Keratinocyte (primary cell): ENCODE results near the gene MEGF10. TPM values are rescaled to one million over a fixed set of nuclear protein-coding genes. Genes with fewer than 3 reads are reported as not detected.

Experiments
- DNase-seq: peaks from one replicate; pipeline ENCODE4 v3.0.0-alpha.2; 2011; ENCODE audit warnings: low read depth, missing footprints, low spot score
- FAIRE-seq: peaks from 2 replicates; lab custom pipeline; 2011; peaks lifted over from hg19 to GRCh38; lab: Jason Lieb, UNC
- H2AFZ ChIP-seq: 2 replicates; pipeline ENCODE4 v1.6.0; 2012; ENCODE audit warnings: low read length, control low read depth, inconsistent platforms; ENCODE audit not compliant: control insufficient read depth
- H3K27ac ChIP-seq: 2 replicates; pipeline ENCODE4 v1.5.1; 2011; ENCODE audit warnings: low read length; ENCODE audit not compliant: control insufficient read depth, insufficient read depth
- H3K27me3 ChIP-seq: 3 replicates; pipeline ENCODE4 v1.6.0; 2011; ENCODE audit warnings: low read length; ENCODE audit not compliant: control insufficient read depth, insufficient read depth; ENCODE audit errors: extremely low read depth
- H3K36me3 ChIP-seq, 2 experiments: 2 replicates in 1 of 2; 3 replicates in 1 of 2; pipeline ENCODE4 v1.5.1; 2011; ENCODE audit warnings: low read length in 2 of 2, mild to moderate bottlenecking in 1 of 2; ENCODE audit not compliant: control insufficient read depth in 2 of 2, insufficient read depth in 2 of 2; ENCODE audit errors: extremely low read depth in 1 of 2
- H3K4me1 ChIP-seq: 3 replicates; pipeline ENCODE4 v1.5.1; 2011; ENCODE audit warnings: low read length; ENCODE audit not compliant: control insufficient read depth, insufficient read depth; ENCODE audit errors: extremely low read depth
- H3K4me2 ChIP-seq: 3 replicates; pipeline ENCODE4 v1.6.0; 2011; ENCODE audit warnings: low read depth, low read length; ENCODE audit not compliant: control insufficient read depth, insufficient read depth; ENCODE audit errors: extremely low read depth
- H3K4me3 ChIP-seq, 3 experiments: fragments of 200-600 bp in 1 of 3; sonication (generic) in 1 of 3; 2 replicates in 2 of 3; 3 replicates in 1 of 3; pipeline ENCODE4 v1.5.1; 2011 to 2016; ENCODE audit warnings: low read length in 3 of 3, mild to moderate bottlenecking in 3 of 3, control low read depth in 2 of 3, inconsistent platforms in 1 of 3, low read depth in 1 of 3, mixed read lengths in 1 of 3, mixed run types in 1 of 3, moderate library complexity in 1 of 3; ENCODE audit not compliant: control insufficient read depth in 2 of 3, insufficient read depth in 2 of 3; ENCODE audit errors: extremely low read depth in 1 of 3
- H3K79me2 ChIP-seq: 2 replicates; pipeline ENCODE4 v1.6.0; 2012; ENCODE audit warnings: low read length; ENCODE audit not compliant: control insufficient read depth, insufficient read depth
- H3K9ac ChIP-seq: 3 replicates; pipeline ENCODE4 v1.6.0; 2011; ENCODE audit warnings: low read length; ENCODE audit not compliant: control insufficient read depth, insufficient read depth; ENCODE audit errors: extremely low read depth
- H3K9me1 ChIP-seq: 3 replicates; pipeline ENCODE4 v1.6.0; 2011; ENCODE audit warnings: low read length; ENCODE audit not compliant: control insufficient read depth, insufficient read depth; ENCODE audit errors: extremely low read depth
- H3K9me3 ChIP-seq: 2 replicates; pipeline ENCODE4 v1.5.1; 2012; ENCODE audit warnings: low read depth, low read length; ENCODE audit not compliant: control insufficient read depth
- H4K20me1 ChIP-seq: 3 replicates; pipeline ENCODE4 v1.6.0; 2011; ENCODE audit warnings: low read length; ENCODE audit not compliant: control insufficient read depth, insufficient read depth; ENCODE audit errors: extremely low read depth
- CTCF ChIP-seq, 3 experiments: IDR thresholded peaks in 1 of 3; conservative IDR thresholded peaks in 1 of 3; optimal IDR thresholded peaks in 1 of 3; 2 replicates in 2 of 3; 3 replicates in 1 of 3; pipeline versions ENCODE3 to v1.5.1; 2011; ENCODE audit warnings: low read length in 3 of 3, mild to moderate bottlenecking in 3 of 3, moderate library complexity in 2 of 3, control low read depth in 1 of 3, inconsistent platforms in 1 of 3; ENCODE audit not compliant: insufficient read depth in 2 of 3; ENCODE audit errors: extremely low read depth in 1 of 3
- EZH2 ChIP-seq: IDR thresholded peaks from one replicate; pipeline ENCODE4 v1.6.1; 2012; ENCODE audit warnings: inconsistent platforms, mild to moderate bottlenecking, low read length, moderate library complexity
- dilution Hi-C: fragments of 300-500 bp; cut with MboI; formaldehyde crosslinking; loops from one replicate; pipeline ENCODE4 v1.7.0; 2020; ENCODE audit warnings: low sequenced_read_pairs; ENCODE audit not compliant: extremely low pct_ligation_motif_present
- polyA plus RNA-seq, 5 experiments: library from polyadenylated mRNA; depleted of rRNA in 3 of 5; stranded (reverse) in 3 of 5; stranded (forward) in 1 of 5; unstranded in 1 of 5; fragments of >200 nt; gene quantifications; 1 replicate in 1 of 5; 2 replicates in 3 of 5; 3 replicates in 1 of 5; pipeline versions ENCODE4 v1.2.1 to v1.2.3, GENCODE V29; 2011 to 2012; ENCODE audit warnings: missing spikeins in 2 of 5, low read depth in 1 of 5, low replicate concordance in 1 of 5

Gene MEGF10
- polyA plus RNA-seq, 1 donor (not counting 4 experiments of a cell fraction or from before 2014, with no cell fraction given) = not detected

DNA sequence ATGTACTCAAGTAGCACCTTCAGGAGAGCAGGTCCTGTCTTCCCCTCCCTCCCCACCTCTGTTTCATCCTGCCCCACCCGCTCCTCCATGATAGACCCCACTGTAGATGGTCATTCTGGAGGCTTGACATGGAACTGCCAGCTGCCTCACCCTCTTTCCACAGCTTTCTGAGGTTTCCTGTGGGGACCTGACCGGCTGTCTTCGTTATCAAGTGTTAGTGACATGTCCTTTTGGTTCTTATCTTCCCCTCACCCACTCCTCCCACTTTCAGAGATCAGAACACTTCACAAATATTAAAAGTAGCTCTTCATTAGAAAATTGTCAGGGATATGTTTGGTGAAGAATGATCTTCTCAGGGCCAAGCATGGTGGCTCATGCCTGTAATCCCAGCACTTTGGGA is 52.7 kb downstream of the MEGF10 start:
- Histone ChIP-seq H4K20me1 (no peaks in the 10 kb centered on the region), H3K36me3 (no peaks in the 10 kb centered on the region), H3K4me2 (no peak overlapping the region), H2AFZ (no peak overlapping the region), H3K9me3 (no peaks in the 10 kb centered on the region), H3K27me3 (no peaks in the 10 kb centered on the region), H3K79me2 (no peaks in the 10 kb centered on the region), H3K9me1 (no peaks in the 10 kb centered on the region), H3K27ac (no peak overlapping the region), H3K4me1 (no peaks in the 10 kb centered on the region), H3K9ac (no peak overlapping the region), H3K4me3 (no peak overlapping the region)
- FAIRE-seq (no peak), DNase-seq (no peak)
- dilution Hi-C loops = no loop called here
- TF ChIP-seq CTCF (optimal IDR thresholded peaks at IDR 0.05 in 1 of 3, IDR thresholded peaks at IDR 0.05 in 1 of 3, conservative IDR thresholded peaks at IDR 0.05 in 1 of 3; ENCODE audit: extremely low read depth in 1 of 3, insufficient read depth in 2 of 3, low read length in 3 of 3) (no peak), EZH2 (no peak)

DNA sequence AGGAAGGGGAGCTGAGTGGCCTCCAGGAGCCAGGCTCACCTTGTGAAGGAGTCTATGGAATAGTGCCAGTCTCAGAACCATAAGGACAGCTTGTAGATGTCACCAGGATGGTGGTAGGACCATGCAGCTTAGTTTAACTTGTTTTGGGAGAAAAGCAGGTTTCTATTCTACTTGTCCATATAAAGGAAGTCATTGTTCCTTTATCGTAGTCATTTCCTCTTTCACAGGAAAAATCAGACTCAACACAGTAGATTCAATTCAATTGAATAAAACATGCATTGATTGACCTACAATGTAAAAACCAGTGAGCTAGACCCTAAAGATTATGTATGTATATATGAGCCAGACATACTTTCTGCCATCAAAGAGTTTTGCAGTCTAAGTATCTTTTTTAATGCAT is 53.3 kb downstream of the MEGF10 start:
- Histone ChIP-seq H3K79me2 (no peaks in the 10 kb centered on the region), H2AFZ (no peak overlapping the region), H3K27me3 (no peaks in the 10 kb centered on the region), H3K9ac (no peak overlapping the region), H3K4me3 (no peak overlapping the region), H3K9me1 (no peaks in the 10 kb centered on the region), H4K20me1 (no peaks in the 10 kb centered on the region), H3K27ac (no peak overlapping the region), H3K36me3 (no peaks in the 10 kb centered on the region), H3K4me2 (no peak overlapping the region), H3K9me3 (no peaks in the 10 kb centered on the region), H3K4me1 (no peaks in the 10 kb centered on the region)
- no peak for TF ChIP-seq EZH2
- FAIRE-seq (no peak), DNase-seq (no peak)
- dilution Hi-C loops = no loop called here

DNA sequence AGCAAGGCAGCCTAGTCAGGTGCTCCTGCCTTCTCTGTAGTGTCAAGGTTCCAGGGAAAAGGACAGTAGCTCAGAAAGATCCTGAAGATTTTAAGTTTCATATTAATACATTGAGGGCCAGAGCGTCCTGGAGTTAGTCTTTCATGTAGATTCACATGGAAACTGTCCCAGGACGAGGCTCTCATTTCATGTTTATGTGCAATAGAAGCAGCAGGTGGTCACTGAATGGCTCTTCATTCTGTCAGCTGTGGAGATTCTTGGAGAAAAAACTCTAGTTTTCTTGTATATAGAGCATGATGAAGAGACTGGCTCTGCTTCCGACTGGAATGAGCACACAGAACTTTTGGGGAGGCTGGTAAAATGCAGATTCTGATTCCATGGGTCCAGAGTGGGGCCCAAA is 54.3 kb downstream of the MEGF10 start:
- Histone ChIP-seq H3K4me2 (no peak overlapping the region), H3K4me1 (no peaks in the 10 kb centered on the region), H2AFZ (no peak overlapping the region), H3K36me3 (no peaks in the 10 kb centered on the region), H3K9ac (no peak overlapping the region), H3K9me3 (no peaks in the 10 kb centered on the region), H3K27ac (no peak overlapping the region), H3K79me2 (no peaks in the 10 kb centered on the region), H4K20me1 (no peaks in the 10 kb centered on the region), H3K4me3 (no peak overlapping the region), H3K9me1 (no peaks in the 10 kb centered on the region), H3K27me3 (no peaks in the 10 kb centered on the region)
- no peak for TF ChIP-seq CTCF (optimal IDR thresholded peaks at IDR 0.05 in 1 of 3, IDR thresholded peaks at IDR 0.05 in 1 of 3, conservative IDR thresholded peaks at IDR 0.05 in 1 of 3; ENCODE audit: extremely low read depth in 1 of 3, insufficient read depth in 2 of 3, low read length in 3 of 3)
- TF ChIP-seq EZH2 = no peak
- dilution Hi-C loops = no loop called here
- no peak for FAIRE-seq
- DNase-seq = no peak
